GM19468 (cell line): Measurements from ENCODE around the gene CDH13.

Experiments
- ATAC-seq: cut with Tn5 transposase; IDR thresholded peaks from one replicate; pipeline ENCODE4 v1.9.1; 2021; ENCODE audit warnings: mild to moderate bottlenecking, moderate library complexity, moderate number of reproducible peaks; ENCODE audit not compliant: unreplicated experiment; ENCODE audit errors: extremely low read depth

The CDH13 gene

GRCh38 chr16:82626791-82627261 lies at the start of gene CDH13:
Gene CDH13 (plus strand): TSS chr16:82626969.
- ATAC-seq: no peak

GRCh38 chr16:82580298-82580890 lies 46.4 kb upstream of the CDH13 start:
- no peak for ATAC-seq

GRCh38 chr16:82582975-82583374 lies 43.8 kb upstream of the CDH13 start:
- ATAC-seq: no peak

GRCh38 chr16:82583422-82583821 lies 43.3 kb upstream of the CDH13 start:
- no peak for ATAC-seq

GRCh38 chr16:82584553-82585152 lies 42.1 kb upstream of the CDH13 start:
- no peak for ATAC-seq

- no peak for ATAC-seq
These were observed 41.1 kb upstream of the CDH13 start for GRCh38 chr16:82585675-82586074.

- no peak for ATAC-seq
These were observed 40.6 kb upstream of the CDH13 start for GRCh38 chr16:82586130-82586529.

- no peak for ATAC-seq
These were observed 39.5 kb upstream of the CDH13 start for GRCh38 chr16:82587289-82587688.

GRCh38 chr16:82589407-82589806 lies 37.4 kb upstream of the CDH13 start:
- no peak for ATAC-seq

- no peak for ATAC-seq
These were observed 32.7 kb upstream of the CDH13 start for GRCh38 chr16:82594114-82594513.

- no peak for ATAC-seq
These were observed 28.0 kb upstream of the CDH13 start for GRCh38 chr16:82598771-82599170.

- no peak for ATAC-seq
These were observed 24.7 kb upstream of the CDH13 start for GRCh38 chr16:82601989-82602640.

- no peak for ATAC-seq
These were observed 22.9 kb upstream of the CDH13 start for GRCh38 chr16:82603784-82604411.

GRCh38 chr16:82605076-82605475 lies 21.7 kb upstream of the CDH13 start:
- no peak for ATAC-seq

GRCh38 chr16:82605863-82606620 lies 20.7 kb upstream of the CDH13 start:
- ATAC-seq: no peak

- no peak for ATAC-seq
These were observed 17.6 kb upstream of the CDH13 start for GRCh38 chr16:82609140-82609539.

GRCh38 chr16:82612263-82612662 lies 14.5 kb upstream of the CDH13 start:
- no peak for ATAC-seq

GRCh38 chr16:82616356-82616755 lies 10.4 kb upstream of the CDH13 start:
- ATAC-seq: no peak

- ATAC-seq: no peak
These were observed 5.0 kb upstream of the CDH13 start for GRCh38 chr16:82621781-82622180.

GRCh38 chr16:82623241-82623640 lies 3.5 kb upstream of the CDH13 start:
- no peak for ATAC-seq
